ENCODE results near the gene SNRNP40.

DNA sequence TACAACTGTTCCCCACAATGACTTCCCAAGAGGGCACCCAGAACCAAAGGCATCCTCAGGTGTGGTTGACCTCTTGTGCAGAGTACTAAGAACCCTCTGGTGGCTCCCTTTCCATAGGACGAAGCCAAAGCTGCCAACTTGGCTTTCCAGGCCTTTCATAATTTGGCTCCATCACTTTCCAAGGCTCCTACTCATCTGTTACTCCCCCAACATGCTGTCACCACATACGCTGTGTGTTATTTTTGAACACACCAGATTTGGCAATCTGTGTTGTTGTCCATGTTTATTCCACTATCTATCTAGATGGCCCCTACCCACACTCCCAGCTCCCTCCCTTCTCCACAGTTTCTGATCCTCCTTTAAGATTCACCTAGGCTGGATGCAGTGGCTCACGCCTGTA, 46.7 kb downstream of the SNRNP40 start:
- TF ChIP-seq, protein P1, sequence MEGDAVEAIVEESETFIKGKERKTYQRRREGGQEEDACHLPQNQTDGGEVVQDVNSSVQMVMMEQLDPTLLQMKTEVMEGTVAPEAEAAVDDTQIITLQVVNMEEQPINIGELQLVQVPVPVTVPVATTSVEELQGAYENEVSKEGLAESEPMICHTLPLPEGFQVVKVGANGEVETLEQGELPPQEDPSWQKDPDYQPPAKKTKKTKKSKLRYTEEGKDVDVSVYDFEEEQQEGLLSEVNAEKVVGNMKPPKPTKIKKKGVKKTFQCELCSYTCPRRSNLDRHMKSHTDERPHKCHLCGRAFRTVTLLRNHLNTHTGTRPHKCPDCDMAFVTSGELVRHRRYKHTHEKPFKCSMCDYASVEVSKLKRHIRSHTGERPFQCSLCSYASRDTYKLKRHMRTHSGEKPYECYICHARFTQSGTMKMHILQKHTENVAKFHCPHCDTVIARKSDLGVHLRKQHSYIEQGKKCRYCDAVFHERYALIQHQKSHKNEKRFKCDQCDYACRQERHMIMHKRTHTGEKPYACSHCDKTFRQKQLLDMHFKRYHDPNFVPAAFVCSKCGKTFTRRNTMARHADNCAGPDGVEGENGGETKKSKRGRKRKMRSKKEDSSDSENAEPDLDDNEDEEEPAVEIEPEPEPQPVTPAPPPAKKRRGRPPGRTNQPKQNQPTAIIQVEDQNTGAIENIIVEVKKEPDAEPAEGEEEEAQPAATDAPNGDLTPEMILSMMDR (IDR thresholded peaks at IDR 0.05), result no peak
- TF ChIP-seq TAF1 (IDR thresholded peaks at IDR 0.05; ENCODE audit: borderline replicate concordance, low read depth, low read length) (no peak), POLR2AphosphoS5 (IDR thresholded peaks at IDR 0.05; ENCODE audit: low read depth, low read length) (no peak)
